Activated naive CD4-positive, alpha-beta T cell treated with anti-CD3 and anti-CD28 coated beads, Interleukin-2, amount 10 ng/mL, durations not matched to agents 7 days and 5 days (primary cell): ENCODE results near the gene CENPW.

ENCODE experiments used
- CTCF ChIA-PET: fragments of 350-600 bp; sonication (Branson Sonifier 250); formaldehyde crosslinking; loops from one replicate; lab custom pipeline; 2021; ENCODE audit warnings: antibody characterized with exemption; lab: Charles Lee
- DNase-seq: peaks from one replicate; pipeline ENCODE4 v3.0.0-alpha.2; 2020
- H3K27ac Mint-ChIP-seq: one replicate; pipeline ENCODE4 v1.8.0; 2021; ENCODE audit warnings: mild to moderate bottlenecking, moderate library complexity, mixed read lengths
- H3K27me3 Mint-ChIP-seq: one replicate; pipeline ENCODE4 v1.8.0; 2021; ENCODE audit warnings: mild to moderate bottlenecking, mixed read lengths
- H3K36me3 Mint-ChIP-seq: one replicate; pipeline ENCODE4 v1.8.0; 2021; ENCODE audit warnings: mixed read lengths
- H3K4me1 Mint-ChIP-seq: one replicate; pipeline ENCODE4 v1.8.0; 2021; ENCODE audit warnings: mixed read lengths
- H3K4me3 Mint-ChIP-seq: one replicate; pipeline ENCODE4 v1.8.0; 2021; ENCODE audit warnings: mild to moderate bottlenecking, moderate library complexity, mixed read lengths
- H3K9me3 Mint-ChIP-seq: one replicate; pipeline ENCODE4 v1.8.0; 2021; ENCODE audit warnings: mixed read lengths

CENPW gene

GRCh38 chr6:126344181-126344580 is 4.3 kb downstream of the CENPW start:
- DNase-seq: no peak
- H3K27ac Mint-ChIP-seq: no peak overlapping the region
- no peak overlapping the region for H3K4me3 Mint-ChIP-seq
- H3K27me3 Mint-ChIP-seq: no peaks in the 10 kb centered on the region
- H3K9me3 Mint-ChIP-seq: no peaks in the 10 kb centered on the region
- peaks cover 3% of the 10 kb centered on the region for H3K36me3 Mint-ChIP-seq
- CTCF ChIA-PET: interaction anchor here (1.3 kb wide), 1 partner anchor 17 kb away, joined by 3 read pairs; no protein-coding TSS in a partner anchor
- H3K4me1 Mint-ChIP-seq: peaks cover 26% of the 10 kb centered on the region

DNA sequence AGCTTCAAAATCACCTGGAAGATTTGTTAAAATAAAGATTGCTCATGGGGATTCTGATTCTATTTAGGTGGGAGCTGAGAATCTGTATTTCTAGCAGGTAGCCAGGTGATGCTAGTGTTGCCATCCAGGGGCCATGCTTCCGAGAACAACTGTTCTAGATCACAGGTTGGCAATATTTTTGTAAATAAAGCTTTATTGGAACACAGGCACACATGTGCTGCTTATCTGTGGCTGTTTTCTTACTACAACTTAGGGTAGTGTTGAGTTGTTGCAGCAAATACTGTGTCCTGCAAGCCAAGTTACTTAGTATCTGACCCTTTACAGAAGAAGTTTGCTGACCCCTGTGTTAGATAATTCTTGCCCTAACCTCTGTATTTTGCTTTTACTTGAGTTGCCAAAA is 12.0 kb downstream of the CENPW start:
- H3K27me3 Mint-ChIP-seq: no peaks in the 10 kb centered on the region
- H3K4me3 Mint-ChIP-seq: no peak overlapping the region
- no peak for DNase-seq
- peaks cover 4% of the 10 kb centered on the region for H3K4me1 Mint-ChIP-seq
- no peaks in the 10 kb centered on the region for H3K9me3 Mint-ChIP-seq
- H3K36me3 Mint-ChIP-seq: peaks cover 7% of the 10 kb centered on the region
- no peak overlapping the region for H3K27ac Mint-ChIP-seq
- CTCF ChIA-PET: no interaction called here

DNA sequence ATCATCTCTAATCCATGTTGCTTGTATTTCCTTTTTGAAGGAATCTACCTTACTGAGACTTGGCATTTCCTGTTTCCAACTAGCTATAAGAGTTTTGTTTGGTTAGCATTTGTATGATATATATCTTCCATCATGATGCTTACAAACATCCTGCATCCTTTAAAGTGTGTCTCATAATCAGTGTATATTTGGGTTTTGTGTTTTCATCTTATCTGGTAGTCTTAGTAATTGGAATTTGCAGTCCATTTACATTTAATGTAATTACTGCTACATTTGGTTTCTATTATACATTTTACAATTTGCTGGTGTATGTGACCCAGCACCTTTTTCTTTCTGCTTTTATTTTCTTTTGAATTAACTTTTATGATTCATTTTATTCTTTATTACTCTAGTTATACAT is 12.6 kb downstream of the CENPW start:
- no peaks in the 10 kb centered on the region for H3K27me3 Mint-ChIP-seq

DNA sequence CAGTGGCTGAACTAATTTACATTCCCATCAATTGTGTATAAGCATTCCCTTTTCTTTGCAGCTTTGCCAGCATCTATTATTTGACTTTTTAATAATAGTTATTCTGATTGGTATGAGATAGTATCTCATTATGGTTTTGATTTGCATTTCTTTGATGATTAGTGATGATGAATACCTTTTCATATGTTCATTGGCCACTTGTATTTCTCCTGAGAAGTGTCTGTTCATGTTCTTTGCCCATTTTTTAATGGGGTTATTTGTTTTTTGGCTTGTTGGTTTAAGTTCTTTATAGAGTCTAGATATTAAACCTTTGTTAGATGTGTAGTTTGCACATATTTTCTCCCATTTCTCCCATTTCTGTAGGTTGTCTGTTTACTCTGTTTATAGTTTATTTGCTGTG is 16.6 kb downstream of the CENPW start:
- DNase-seq: no peak
- CTCF ChIA-PET: no interaction called here
- Mint-ChIP-seq H3K27ac (no peak overlapping the region), H3K9me3 (peaks cover 4% of the 10 kb centered on the region), H3K27me3 (no peaks in the 10 kb centered on the region), H3K4me3 (no peak overlapping the region), H3K4me1 (peaks cover 4% of the 10 kb centered on the region), H3K36me3 (peaks cover 7% of the 10 kb centered on the region)

More for the DNA sequence above, 12.6 kb downstream of the CENPW start:
- CTCF ChIA-PET: no interaction called here
- no peak for DNase-seq
- Mint-ChIP-seq H3K9me3 (peaks cover 2% of the 10 kb centered on the region), H3K27ac (no peak overlapping the region), H3K36me3 (peaks cover 6% of the 10 kb centered on the region), H3K4me1 (peaks cover 4% of the 10 kb centered on the region), H3K4me3 (no peak overlapping the region)

DNA sequence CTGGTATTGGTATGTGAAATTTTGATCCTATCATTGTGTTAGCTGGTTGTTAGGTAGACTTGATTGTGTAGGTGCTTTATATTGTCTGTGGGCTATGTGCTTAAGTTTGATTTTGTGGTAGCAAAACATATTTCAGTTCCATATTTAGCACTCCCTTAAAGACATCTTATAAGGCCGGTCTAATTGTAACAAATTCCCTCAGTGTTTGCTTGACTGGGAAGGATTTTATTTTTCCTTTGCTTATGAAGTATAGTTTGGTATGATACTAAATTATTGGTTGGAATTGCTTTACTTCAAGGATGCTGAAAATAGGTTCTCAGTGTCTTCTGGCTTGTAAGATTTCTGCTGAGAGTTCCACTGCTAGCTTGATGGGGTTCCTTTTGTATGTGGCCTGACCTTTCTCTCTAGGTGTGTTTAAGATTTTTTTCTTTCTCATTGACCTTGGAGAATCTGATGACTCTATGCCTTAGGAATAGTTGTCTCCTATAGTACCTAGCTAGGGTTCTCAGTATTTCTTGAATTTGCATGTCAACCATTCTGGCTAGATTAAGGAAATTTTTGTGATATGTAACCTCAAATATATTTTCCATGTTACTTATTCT is 20.1 kb downstream of the CENPW start:
- no peak overlapping the region for H3K4me3 Mint-ChIP-seq
- H3K27me3 Mint-ChIP-seq: no peaks in the 10 kb centered on the region
- no peak overlapping the region for H3K27ac Mint-ChIP-seq
- CTCF ChIA-PET: interaction anchor here (0.8 to 1.9 kb wide), 5 partner anchors 14 to 359 kb away, joined by 3 to 4 read pairs (median 3); no protein-coding TSS in a partner anchor
- peaks cover 7% of the 10 kb centered on the region for H3K36me3 Mint-ChIP-seq
- H3K4me1 Mint-ChIP-seq: no peaks in the 10 kb centered on the region
- H3K9me3 Mint-ChIP-seq: peaks cover 4% of the 10 kb centered on the region
- no peak for DNase-seq

DNA sequence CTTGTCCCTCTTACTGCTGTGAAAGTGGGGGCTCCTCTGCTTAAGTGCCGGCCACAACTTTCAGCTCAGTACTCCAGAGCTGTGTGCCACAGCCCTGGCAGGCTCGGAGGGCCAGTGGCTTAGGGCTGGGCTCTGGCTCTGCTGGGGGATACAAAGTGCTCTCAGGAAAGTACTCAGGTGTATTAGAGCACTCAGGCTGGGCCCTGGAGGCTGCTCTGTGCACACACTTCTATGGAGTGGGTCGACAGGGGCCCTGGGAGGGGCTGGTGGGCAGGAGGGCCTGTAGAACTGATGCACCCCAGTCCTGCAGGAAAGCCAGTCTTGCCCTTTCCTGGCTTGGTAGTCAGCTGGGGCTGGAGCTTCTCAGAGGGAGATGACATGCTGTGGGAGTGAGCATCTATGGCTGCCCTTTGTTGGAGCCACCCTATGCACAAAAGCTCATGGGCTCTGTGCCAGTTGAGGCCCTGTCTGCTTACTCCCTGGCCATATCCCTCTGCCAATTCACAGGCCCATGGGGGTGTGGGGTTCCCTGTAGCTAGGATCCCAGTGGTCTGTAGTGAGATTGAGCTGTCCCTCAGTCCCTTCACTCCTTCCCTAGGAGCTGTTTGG is 22.0 kb downstream of the CENPW start:
- Mint-ChIP-seq H3K36me3 (peaks cover 5% of the 10 kb centered on the region), H3K4me3 (no peak overlapping the region), H3K4me1 (no peaks in the 10 kb centered on the region), H3K9me3 (peaks cover 4% of the 10 kb centered on the region), H3K27me3 (no peaks in the 10 kb centered on the region), H3K27ac (no peak overlapping the region)
- CTCF ChIA-PET: interaction anchor here (1.1 to 1.7 kb wide), 4 partner anchors 13 to 442 kb away, joined by 3 to 5 read pairs (median 3); no protein-coding TSS in a partner anchor
- DNase-seq: no peak

DNA sequence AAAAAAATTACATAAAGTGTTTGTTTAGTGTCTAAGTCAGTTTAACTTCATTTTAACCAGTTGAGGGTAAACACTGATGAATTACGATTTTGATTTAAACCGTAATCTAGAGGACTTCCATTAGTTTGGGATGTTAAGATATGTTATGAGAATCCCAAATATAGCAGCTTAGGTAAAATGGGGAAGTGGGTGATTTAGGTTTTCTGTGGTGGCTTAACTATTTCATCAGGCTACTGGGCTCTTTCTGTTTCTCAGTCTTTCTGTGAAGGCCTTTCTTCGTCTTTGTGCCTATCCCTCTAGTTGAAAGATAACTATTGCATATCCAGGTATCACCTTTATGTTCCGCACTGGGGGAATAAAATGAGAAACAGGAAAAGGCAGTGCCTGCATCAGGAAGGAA is 27.9 kb downstream of the CENPW start:
- CTCF ChIA-PET: no interaction called here
- DNase-seq: no peak
- Mint-ChIP-seq H3K9me3 (peaks cover 1% of the 10 kb centered on the region), H3K27me3 (no peaks in the 10 kb centered on the region), H3K36me3 (peaks cover 1% of the 10 kb centered on the region), H3K4me1 (no peaks in the 10 kb centered on the region), H3K27ac (no peak overlapping the region), H3K4me3 (no peak overlapping the region)

GRCh38 chr6:126372626-126373025 is 32.7 kb downstream of the CENPW start:
- CTCF ChIA-PET: no interaction called here
- H3K27ac Mint-ChIP-seq: no peak overlapping the region
- peaks cover 1% of the 10 kb centered on the region for H3K9me3 Mint-ChIP-seq
- H3K27me3 Mint-ChIP-seq: no peaks in the 10 kb centered on the region
- H3K4me1 Mint-ChIP-seq: no peaks in the 10 kb centered on the region
- no peak for DNase-seq
- H3K4me3 Mint-ChIP-seq: no peak overlapping the region
- peaks cover 1% of the 10 kb centered on the region for H3K36me3 Mint-ChIP-seq

GRCh38 chr6:126373344-126373743 is 33.4 kb downstream of the CENPW start:
- H3K27me3 Mint-ChIP-seq: no peaks in the 10 kb centered on the region
- CTCF ChIA-PET: no interaction called here
- H3K9me3 Mint-ChIP-seq: peaks cover 1% of the 10 kb centered on the region
- H3K4me1 Mint-ChIP-seq: no peaks in the 10 kb centered on the region
- no peak overlapping the region for H3K27ac Mint-ChIP-seq
- no peak overlapping the region for H3K4me3 Mint-ChIP-seq
- H3K36me3 Mint-ChIP-seq: peaks cover 1% of the 10 kb centered on the region
- no peak for DNase-seq

DNA sequence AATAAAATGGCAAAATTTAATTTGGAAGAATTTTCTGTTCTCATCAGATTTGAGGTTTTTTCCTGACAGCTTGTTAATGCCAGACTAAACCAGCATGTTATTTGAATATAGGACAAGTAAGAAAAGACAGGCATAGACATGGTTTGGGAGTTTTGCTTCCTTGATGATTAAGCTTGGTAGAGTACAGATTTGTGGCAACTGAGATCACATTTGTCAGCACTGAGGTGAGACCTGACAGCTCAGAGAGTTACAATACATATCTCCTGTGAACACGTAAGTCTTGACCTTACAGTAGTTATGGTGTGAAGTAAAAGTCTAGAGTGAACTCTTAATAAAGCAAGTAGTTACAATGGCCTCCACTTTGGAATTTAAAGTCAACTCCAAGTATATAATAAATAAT is 34.5 kb downstream of the CENPW start:
- Mint-ChIP-seq H3K4me3 (no peak overlapping the region), H3K27me3 (no peaks in the 10 kb centered on the region), H3K9me3 (peaks cover 1% of the 10 kb centered on the region), H3K27ac (no peak overlapping the region), H3K4me1 (no peaks in the 10 kb centered on the region), H3K36me3 (peaks cover 1% of the 10 kb centered on the region)
- DNase-seq: no peak
- CTCF ChIA-PET: interaction anchor here (1.2 to 1.6 kb wide), 2 partner anchors 13 to 14 kb away, joined by 3 read pairs; no protein-coding TSS in a partner anchor

- H3K9me3 Mint-ChIP-seq: no peaks in the 10 kb centered on the region
- H3K27ac Mint-ChIP-seq: no peak overlapping the region
- no peaks in the 10 kb centered on the region for H3K36me3 Mint-ChIP-seq
- DNase-seq: no peak
- no peak overlapping the region for H3K4me3 Mint-ChIP-seq
- no peaks in the 10 kb centered on the region for H3K4me1 Mint-ChIP-seq
- CTCF ChIA-PET: no interaction called here
- H3K27me3 Mint-ChIP-seq: no peaks in the 10 kb centered on the region
Observed at GRCh38 chr6:126376682-126377081, 36.8 kb downstream of the CENPW start.

DNA sequence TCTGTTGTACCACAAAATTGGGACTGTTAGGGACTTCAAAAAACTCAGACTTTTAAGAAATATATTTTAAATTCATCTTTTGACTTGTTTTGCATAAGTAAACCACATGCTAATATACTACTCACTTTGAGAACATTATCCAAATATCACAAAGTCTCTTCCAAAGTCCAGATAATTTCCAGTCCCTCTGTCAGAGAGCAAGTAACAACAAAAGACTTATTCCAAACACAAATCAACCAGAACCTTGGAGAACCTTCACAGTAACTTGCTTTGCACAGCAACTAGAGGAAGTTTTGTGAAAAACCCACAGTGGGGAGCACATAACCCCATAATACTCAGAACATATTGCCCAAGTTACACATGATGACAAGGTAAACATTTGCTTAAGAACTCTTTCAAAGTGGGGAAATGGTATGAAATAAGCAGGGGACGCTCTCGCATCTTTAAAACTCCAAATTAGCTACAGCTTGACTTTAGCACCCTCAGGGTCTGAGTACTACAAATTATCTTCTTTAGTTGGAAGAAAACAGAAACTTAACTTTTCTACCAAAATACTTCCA is 37.8 kb downstream of the CENPW start:
- CTCF ChIA-PET: interaction anchor here (1.4 kb wide), 1 partner anchor 17 kb away, joined by 5 read pairs; no protein-coding TSS in a partner anchor
- Mint-ChIP-seq H3K9me3 (peaks cover 3% of the 10 kb centered on the region), H3K27me3 (no peaks in the 10 kb centered on the region), H3K4me1 (no peaks in the 10 kb centered on the region), H3K36me3 (no peaks in the 10 kb centered on the region), H3K4me3 (no peak overlapping the region), H3K27ac (no peak overlapping the region)
- no peak for DNase-seq

DNA sequence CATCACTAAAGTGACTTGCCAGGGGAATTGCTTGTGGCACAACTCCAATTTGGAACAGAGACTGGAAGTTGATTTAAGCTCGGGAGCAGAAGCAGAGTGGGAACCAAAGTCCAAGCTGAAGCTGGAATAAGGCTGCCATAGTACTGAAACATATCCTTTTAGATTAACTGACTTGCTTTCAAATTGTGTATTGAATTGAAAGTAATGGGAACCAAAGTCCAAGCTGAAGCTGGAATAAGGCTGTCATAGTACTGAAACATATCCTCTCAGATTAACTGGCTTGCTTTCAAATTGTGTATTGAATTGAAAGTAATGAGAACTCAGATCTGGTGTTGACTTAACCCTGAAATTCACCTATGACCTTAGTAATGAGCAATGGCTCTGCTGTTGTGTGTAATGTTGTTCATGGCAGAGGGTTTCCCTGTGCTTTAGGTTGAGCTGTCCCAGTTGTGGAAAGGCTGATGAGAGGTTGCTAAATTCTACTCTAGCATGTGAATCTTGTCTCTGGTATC is 40.2 kb downstream of the CENPW start:
- Mint-ChIP-seq H3K27me3 (no peaks in the 10 kb centered on the region), H3K9me3 (peaks cover 15% of the 10 kb centered on the region), H3K36me3 (no peaks in the 10 kb centered on the region), H3K27ac (no peak overlapping the region), H3K4me1 (no peaks in the 10 kb centered on the region), H3K4me3 (no peak overlapping the region)
- no peak for DNase-seq
- CTCF ChIA-PET: interaction anchor here (0.6 kb wide), 1 partner anchor 20 kb away, joined by 3 read pairs; no protein-coding TSS in a partner anchor

DNA sequence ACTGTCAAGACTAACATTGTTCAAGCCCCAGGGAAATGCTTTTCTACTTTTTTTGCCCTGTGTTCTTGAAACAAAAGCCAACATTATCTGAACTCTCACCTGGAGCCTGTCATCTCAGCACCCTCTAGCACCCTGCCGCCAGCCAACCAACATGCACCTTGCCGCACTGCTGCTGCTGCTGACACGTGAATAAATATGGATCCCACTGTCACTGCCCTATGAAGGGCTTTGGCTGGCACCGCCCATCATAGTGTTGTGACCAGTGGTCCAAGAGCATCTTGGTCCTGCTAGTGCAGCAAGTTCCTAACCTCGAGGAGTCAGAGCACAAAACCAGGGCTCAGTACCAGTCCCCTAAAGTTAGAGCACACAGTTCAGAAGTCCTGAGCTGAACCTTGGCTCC is 41.6 kb downstream of the CENPW start:
- no peaks in the 10 kb centered on the region for H3K36me3 Mint-ChIP-seq
- H3K27ac Mint-ChIP-seq: no peak overlapping the region
- DNase-seq: no peak
- H3K4me3 Mint-ChIP-seq: no peak overlapping the region
- CTCF ChIA-PET: no interaction called here
- H3K27me3 Mint-ChIP-seq: no peaks in the 10 kb centered on the region
- H3K9me3 Mint-ChIP-seq: peaks cover 15% of the 10 kb centered on the region
- no peaks in the 10 kb centered on the region for H3K4me1 Mint-ChIP-seq
